WERI-Rb-1 (cell line): ENCODE results near the gene MAMDC2.

Experiments used
- DNase-seq: peaks from one replicate; pipeline ENCODE4 v3.0.0-alpha.2; 2020
- H3K27ac ChIP-seq: fragments of 250-450 bp; sonication (Bioruptor Pico); 2 replicates; pipeline ENCODE4 v1.5.1; 2020; ENCODE audit warnings: mild to moderate bottlenecking, moderate library complexity
- H3K27me3 ChIP-seq: fragments of 250-450 bp; sonication (Bioruptor Pico); 2 replicates; pipeline ENCODE4 v1.5.1; 2021; ENCODE audit warnings: mild to moderate bottlenecking, low read depth, moderate library complexity; ENCODE audit not compliant: insufficient read depth, severe bottlenecking
- H3K36me3 ChIP-seq: fragments of 250-450 bp; sonication (Bioruptor Pico); 2 replicates; pipeline ENCODE4 v1.5.1; 2020; ENCODE audit warnings: mild to moderate bottlenecking, moderate library complexity
- H3K4me3 ChIP-seq: 2 replicates; pipeline ENCODE4 v1.5.1; 2011; ENCODE audit warnings: low read depth, mild to moderate bottlenecking, control low read depth, low read length
- H3K9me3 ChIP-seq: fragments of 250-450 bp; sonication (Bioruptor Pico); 2 replicates; pipeline ENCODE4 v1.5.1; 2021; ENCODE audit warnings: mild to moderate bottlenecking, moderate library complexity; ENCODE audit not compliant: severe bottlenecking
- CTCF ChIP-seq: IDR thresholded peaks from 2 replicates; pipeline ENCODE4 v1.5.1; 2011; ENCODE audit warnings: low read depth, mild to moderate bottlenecking, control low read depth, inconsistent platforms, low read length

MAMDC2 gene

DNA sequence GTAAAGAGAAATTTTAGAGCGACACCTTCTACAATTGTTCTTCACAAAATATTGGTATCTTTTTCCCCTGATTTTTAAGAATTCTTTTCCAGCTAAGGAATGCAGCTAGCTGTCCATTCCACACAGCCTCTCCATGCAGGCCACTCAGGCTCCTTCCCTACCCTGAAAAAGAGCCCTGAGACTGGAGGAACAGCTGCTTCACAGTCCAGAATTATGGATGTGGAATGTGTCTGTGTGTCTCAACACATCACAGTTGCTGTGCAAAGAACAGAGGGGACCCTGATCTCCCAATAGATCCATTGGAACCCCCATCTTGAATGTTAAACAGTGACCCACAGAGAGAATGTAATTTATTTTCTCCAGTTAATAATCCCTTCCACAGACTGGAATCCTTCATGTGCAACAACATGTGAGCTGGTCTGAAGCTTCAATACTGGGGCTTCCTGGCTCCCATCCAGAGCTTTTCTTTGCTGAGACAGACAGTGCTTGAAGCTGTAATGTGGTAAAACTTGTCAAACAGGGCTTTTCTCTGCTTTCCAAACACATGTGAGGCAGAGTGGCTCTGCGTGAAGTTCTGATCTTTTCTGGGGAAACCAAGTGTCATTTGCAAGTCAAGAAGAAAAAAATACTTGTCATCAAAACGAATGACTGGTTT lies 161.8 kb downstream of the MAMDC2 start:
- DNase-seq: no peak
- Histone ChIP-seq H3K27ac (no peak overlapping the region), H3K4me3 (no peak overlapping the region), H3K27me3 (no peaks in the 10 kb centered on the region), H3K36me3 (no peaks in the 10 kb centered on the region), H3K9me3 (no peaks in the 10 kb centered on the region)
- TF ChIP-seq CTCF: no peak

DNA sequence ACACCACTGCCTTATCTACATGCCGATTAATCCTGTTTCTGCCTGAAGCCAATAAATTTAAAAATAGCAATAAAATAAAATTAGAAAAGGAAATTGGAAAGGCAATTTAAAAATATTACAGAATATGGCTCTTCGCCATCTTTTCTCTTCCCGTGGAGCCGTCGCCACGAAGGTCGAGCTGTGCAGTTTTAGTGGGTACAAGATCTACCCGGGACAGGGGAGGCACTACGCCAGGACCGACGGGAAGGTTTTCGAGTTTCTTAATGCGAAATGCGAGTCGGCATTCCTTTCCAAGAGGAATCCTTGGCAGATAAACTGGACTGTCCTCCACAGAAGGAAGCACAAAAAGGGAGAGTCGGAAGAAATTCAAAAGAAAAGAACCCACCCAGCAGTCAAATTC lies 173.4 kb downstream of the MAMDC2 start:
- Histone ChIP-seq H3K9me3 (peaks cover 4% of the 10 kb centered on the region), H3K27ac (no peak overlapping the region), H3K4me3 (no peak overlapping the region), H3K36me3 (no peaks in the 10 kb centered on the region), H3K27me3 (no peaks in the 10 kb centered on the region)
- no peak for DNase-seq
- TF ChIP-seq CTCF: no peak

- Histone ChIP-seq H3K27ac (no peak overlapping the region), H3K9me3 (no peaks in the 10 kb centered on the region), H3K27me3 (no peaks in the 10 kb centered on the region), H3K4me3 (no peak overlapping the region), H3K36me3 (no peaks in the 10 kb centered on the region)
- DNase-seq: no peak
- TF ChIP-seq CTCF: no peak
These were observed 175.1 kb downstream of the MAMDC2 start for GRCh38 chr9:70218767-70219166.

GRCh38 chr9:70220216-70220615 lies 176.6 kb downstream of the MAMDC2 start:
- Histone ChIP-seq H3K27me3 (no peaks in the 10 kb centered on the region), H3K9me3 (no peaks in the 10 kb centered on the region), H3K4me3 (no peak overlapping the region), H3K36me3 (no peaks in the 10 kb centered on the region), H3K27ac (no peak overlapping the region)
- no peak for TF ChIP-seq CTCF
- no peak for DNase-seq

DNA sequence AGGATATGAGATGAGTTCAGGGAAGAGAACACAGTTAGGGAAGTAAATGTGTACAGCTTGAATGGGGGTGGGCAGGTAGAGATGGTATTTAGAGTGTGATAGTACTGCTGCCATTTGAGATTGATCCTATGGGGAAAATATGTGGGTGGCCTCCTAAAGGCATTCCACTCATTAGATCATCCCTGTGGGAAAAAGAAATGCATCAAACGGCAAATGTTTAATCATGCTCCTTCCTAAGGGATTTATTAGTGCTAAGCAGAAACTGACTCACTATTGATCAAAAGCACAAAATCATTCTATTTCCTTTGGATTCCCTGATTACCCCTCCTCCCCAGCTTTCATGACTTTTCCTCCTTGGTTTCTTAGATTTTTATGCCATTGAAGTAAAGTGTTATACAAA lies 178.7 kb downstream of the MAMDC2 start:
- no peaks in the 10 kb centered on the region for H3K9me3 ChIP-seq
- H3K4me3 ChIP-seq: no peak overlapping the region
- DNase-seq: no peak
- H3K27ac ChIP-seq: no peak overlapping the region
- H3K36me3 ChIP-seq: no peaks in the 10 kb centered on the region
- H3K27me3 ChIP-seq: no peaks in the 10 kb centered on the region
- TF ChIP-seq CTCF: no peak

DNA sequence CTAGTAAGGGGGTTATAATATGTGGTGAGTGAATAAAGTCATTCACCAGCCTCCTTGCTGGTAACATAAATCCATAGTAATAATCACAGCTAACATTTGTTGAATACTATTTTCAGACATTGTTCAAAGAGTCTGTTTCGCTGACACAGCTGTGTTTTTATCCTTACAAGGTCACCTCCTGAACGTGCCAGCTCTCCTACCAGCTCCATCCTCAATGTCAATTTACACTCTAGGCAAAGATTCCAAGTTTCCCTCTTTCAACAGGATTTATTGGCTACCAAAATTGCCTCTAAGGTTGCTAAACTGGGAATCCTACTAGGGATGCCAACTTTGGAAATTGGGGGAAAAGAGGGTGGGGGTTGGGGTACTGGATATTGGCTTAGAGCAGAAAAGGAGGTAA lies 184.5 kb downstream of the MAMDC2 start:
- DNase-seq: no peak
- Histone ChIP-seq H3K36me3 (no peaks in the 10 kb centered on the region), H3K27me3 (no peaks in the 10 kb centered on the region), H3K9me3 (no peaks in the 10 kb centered on the region), H3K4me3 (no peak overlapping the region), H3K27ac (no peak overlapping the region)
- TF ChIP-seq CTCF: no peak
